Heart left ventricle (tissue), 13 donors: ENCODE data around the gene SLC38A10.

ENCODE experiments used
- CTCF ChIP-seq, 12 donors: fragments of 200-600 bp; sonication (generic) in 4 of 12; IDR thresholded peaks; one replicate each; pipeline versions ENCODE4 v1.5.0 to v1.8.0; 2018 to 2022; ENCODE audit warnings: antibody characterized with exemption in 12 of 12, mild to moderate bottlenecking in 5 of 12
- POLR2A ChIP-seq, 2 donors: fragments of 450-650 bp; IDR thresholded peaks; one replicate each; pipeline ENCODE4 v1.6.1; 2017; ENCODE audit warnings: antibody characterized with exemption in 2 of 2, mild to moderate bottlenecking in 2 of 2, moderate library complexity in 2 of 2
- donor health status: ischemic (EF 13 %, LVEDD 7.1; RV severe dilation, severe dysfunction).
- donor health status: DM: no; HTN: yes; CAD: no.
- donor health status: DM: no; HTN: no; CAD: no.
- donor health status: ischemic (EF 25% LVEDD 6.9; RV normal size, moderate dysfunction).
- donor health status: ischemic (EF 25% LVEDD 5.7; RV mildly dilated, moderate dysfunction).
- donor health status: ischemic (EF 35%, LVEDD 5.7; RV mildly dilated, moderate dysfunction).
- donor health status: nonischemic (EF 11% LVEDD 7.7; RV severe dilation, severe dysfunction).
- donor health status: DM: yes; HTN: yes; CAD: no.
- donor health status: PGD.
- donor health status: ischemic (EF 29% LVEDD 5.4; RV normal size, mild dysfunction).
- donor health status: nonischemic (EF 23%, LVEDD 6.1; RV moderate dilation, normal function).

- no peak for TF ChIP-seq CTCF (IDR thresholded peaks at IDR 0.05)
- no peak for TF ChIP-seq POLR2A (IDR thresholded peaks at IDR 0.05)
Observed at GRCh38 chr17:81312624-81313325, 17.7 kb upstream of the SLC38A10 start.
